Measurements from ENCODE around the gene TIAL1. TPM values are rescaled to one million over a fixed set of nuclear protein-coding genes. Genes with fewer than 3 reads are reported as not detected.

TIAL1 gene
- total and polyA plus RNA-seq, 2 experiments from 2014 or later, result 92.6 to 131 TPM

- DNase-seq (ENCODE audit: low spot score) (no peak), ATAC-seq (no peak)
- Histone ChIP-seq H3K27me3 (ENCODE audit: insufficient read depth) (peaks cover 8% of the 10 kb centered on the region), H2AFZ (no peak overlapping the region), H3K4me1 (ENCODE audit: insufficient read depth) (no peaks in the 10 kb centered on the region), H3K27ac (ENCODE audit: low read depth) (no peak overlapping the region), H3K79me2 (replicated peaks; ENCODE audit: insufficient read depth) (no peaks in the 10 kb centered on the region), H3K4me3 (no peak overlapping the region), H3K4me2 (no peak overlapping the region), H3F3A (replicated peaks; ENCODE audit: low read depth) (no peaks in the 10 kb centered on the region), H4K20me1 (replicated peaks; ENCODE audit: insufficient read depth) (no peaks in the 10 kb centered on the region; the same call in 1 of the 2 replicates), H3K9me2 (ENCODE audit: insufficient read depth) (no peaks in the 10 kb centered on the region), H3K36me3 (ENCODE audit: insufficient read depth) (no peaks in the 10 kb centered on the region)
- H3K9me3 Mint-ChIP-seq, result no peaks in the 10 kb centered on the region
- TF ChIP-seq CREB1 (CRISPR knock-in tag; IDR thresholded peaks at IDR 0.05; ENCODE audit: low read depth) (no peak), EZH2phosphoT487 (IDR thresholded peaks at IDR 0.05; ENCODE audit: unreplicated experiment) (no peak), ZNF462 (CRISPR knock-in tag; IDR thresholded peaks at IDR 0.05) (no peak), CTCF (conservative IDR thresholded peaks at IDR 0.05; ENCODE audit: low read depth in 2 of 2) (no peak), EZH2 (IDR thresholded peaks at IDR 0.05; ENCODE audit: low read depth, unreplicated experiment) (no peak), ZNF114 (CRISPR knock-in tag; IDR thresholded peaks at IDR 0.05) (no peak), POLR2AphosphoS5 (IDR thresholded peaks at IDR 0.05; ENCODE audit: low read depth) (no peak), ETS1 (IDR thresholded peaks at IDR 0.05) (no peak), NANOG (IDR thresholded peaks at IDR 0.05; ENCODE audit: borderline replicate concordance) (no peak), JUNB (IDR thresholded peaks at IDR 0.05; ENCODE audit: unreplicated experiment) (no peak), STAT1 (IDR thresholded peaks at IDR 0.05; ENCODE audit: unreplicated experiment) (no peak), ZNF331 (CRISPR knock-in tag; IDR thresholded peaks at IDR 0.05; ENCODE audit: low read depth) (no peak), REST (IDR thresholded peaks at IDR 0.05; ENCODE audit: unreplicated experiment) (no peak)
- H3K36me3 Mint-ChIP-seq (ENCODE audit: low read depth), result no peaks in the 10 kb centered on the region
- no peak overlapping the region for H3K4me3 Mint-ChIP-seq
- peaks cover 13% of the 10 kb centered on the region for H3K4me1 Mint-ChIP-seq
- H3K27me3 Mint-ChIP-seq (ENCODE audit: insufficient read depth, low read depth, poor library complexity), result peaks cover 14% of the 10 kb centered on the region
- no peak overlapping the region for H3K27ac Mint-ChIP-seq
These were observed 61.5 kb downstream of the TIAL1 start for GRCh38 chr10:119535305-119535704.
